Suprapubic skin (tissue), 3 donors: ENCODE data around the gene ENPEP.

Experiments
- CTCF ChIP-seq, 2 donors: fragments of 200-600 bp in 1 of 2; fragments of 450-650 bp in 1 of 2; sonication (generic) in 1 of 2; IDR thresholded peaks; one replicate each; pipeline ENCODE4 v1.5.1; 2016 to 2019; ENCODE audit warnings: antibody characterized with exemption in 2 of 2, mild to moderate bottlenecking in 1 of 2, moderate library complexity in 1 of 2
- EP300 ChIP-seq: sonication (generic); formaldehyde crosslinking; IDR thresholded peaks from one replicate; pipeline ENCODE4 v1.6.1; 2017; ENCODE audit warnings: antibody characterized with exemption

- TF ChIP-seq EP300 (no peak), CTCF (IDR thresholded peaks at IDR 0.05) (no peak)
Measured at GRCh38 chr4:110610620-110610939, 134.6 kb downstream of the ENPEP start.
